Endothelial cell (in vitro differentiated cells): ENCODE results near the gene SLC1A5. TPM values are rescaled to one million over a fixed set of nuclear protein-coding genes. Genes with fewer than 3 reads are reported as not detected.

Source experiments
- DNase-seq: peaks from one replicate; pipeline ENCODE4 v3.0.0; 2021; ENCODE audit warnings: low spot score
- H3K27ac Mint-ChIP-seq: one replicate; pipeline ENCODE4 v1.8.0; 2021; ENCODE audit warnings: mixed read lengths, inconsistent platforms; ENCODE audit not compliant: unreplicated experiment
- H3K27me3 Mint-ChIP-seq: one replicate; pipeline ENCODE4 v1.8.0; 2021; ENCODE audit warnings: mild to moderate bottlenecking, moderate library complexity, mixed read lengths, inconsistent platforms; ENCODE audit not compliant: unreplicated experiment
- H3K36me3 Mint-ChIP-seq: one replicate; pipeline ENCODE4 v1.8.0; 2021; ENCODE audit warnings: mild to moderate bottlenecking, low read depth, mixed read lengths, inconsistent platforms; ENCODE audit not compliant: unreplicated experiment
- H3K4me1 Mint-ChIP-seq: one replicate; pipeline ENCODE4 v1.8.0; 2021; ENCODE audit warnings: mild to moderate bottlenecking, mixed read lengths, inconsistent platforms; ENCODE audit not compliant: unreplicated experiment
- H3K4me3 Mint-ChIP-seq: one replicate; pipeline ENCODE4 v1.8.0; 2021; ENCODE audit warnings: mild to moderate bottlenecking, mixed read lengths, inconsistent platforms; ENCODE audit not compliant: unreplicated experiment
- H3K9me3 Mint-ChIP-seq: one replicate; pipeline ENCODE4 v1.8.0; 2021; ENCODE audit warnings: mixed read lengths, inconsistent platforms; ENCODE audit not compliant: unreplicated experiment
- total RNA-seq: library from RNA; stranded (reverse); fragmentation: NEBNext Ultra II Directional; extraction: Animal tissue kit (Norgen Biotek cat#: 25700); gene quantifications from one replicate; pipeline ENCODE4 v1.2.1, GENCODE V29; 2021; ENCODE audit not compliant: unreplicated experiment
- TF ChIP-seq, protein P1 (sequence below): fragments of 200-600 bp; sonication (generic); IDR thresholded peaks from one replicate; pipeline ENCODE4 v1.5.0; 2021; ENCODE audit warnings: antibody characterized with exemption; ENCODE audit not compliant: unreplicated experiment

SLC1A5 gene
- total RNA-seq, 1 donor from 2014 or later = 62.6 TPM

DNA sequence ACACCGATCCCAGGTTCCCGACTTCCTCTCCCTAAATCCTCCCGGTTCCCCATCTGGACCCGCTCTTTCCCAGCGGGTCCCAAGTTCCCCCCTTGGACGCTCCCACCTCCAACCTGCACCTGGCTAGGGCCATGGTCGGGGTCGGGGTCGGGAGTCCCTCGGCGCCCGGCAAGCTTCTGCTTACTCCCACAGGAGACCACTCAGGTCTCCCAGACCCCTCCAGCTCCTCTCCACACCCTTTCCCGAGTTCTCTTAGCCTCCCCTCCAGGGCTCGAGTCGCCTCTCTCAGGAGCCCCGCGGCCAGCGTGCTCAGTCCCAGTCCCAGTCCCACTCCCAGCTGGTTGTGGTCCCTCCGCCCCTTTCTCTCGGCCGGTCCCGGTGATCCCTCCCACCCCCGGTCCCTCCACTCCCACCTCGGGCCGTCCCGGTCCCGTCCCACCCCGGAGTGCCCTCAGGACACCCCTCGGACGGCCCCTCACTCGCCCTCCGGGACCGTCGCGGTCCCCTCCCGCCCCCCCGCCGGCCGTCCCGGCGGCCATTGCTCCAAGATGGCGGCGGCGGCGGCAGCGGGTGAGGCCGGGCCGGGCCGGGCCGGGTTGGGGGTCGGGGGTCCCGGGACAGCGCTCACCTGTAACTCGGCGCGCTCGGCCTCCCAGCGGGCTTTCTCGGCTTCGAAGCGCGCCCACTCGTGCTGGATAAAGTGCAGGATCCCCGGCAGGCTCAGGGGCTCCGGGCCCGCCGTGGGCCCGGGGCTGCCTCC is 42.7 kb downstream of the SLC1A5 start, which contains the start of gene FKRP:
Gene FKRP, plus strand, starts transcription at position 537 of the 760 bp plus-strand sequence. CDS start 9,394 bp downstream, outside the sequence.
- DNase-seq = peak; percentile 38
- H3K27ac Mint-ChIP-seq = peak within 1 kb of the TSS; percentile 86
- H3K4me1 Mint-ChIP-seq = peaks cover 29% of the 10 kb centered on the region
- peaks cover 15% of the 10 kb centered on the region for H3K27me3 Mint-ChIP-seq
- TF ChIP-seq, protein P1, sequence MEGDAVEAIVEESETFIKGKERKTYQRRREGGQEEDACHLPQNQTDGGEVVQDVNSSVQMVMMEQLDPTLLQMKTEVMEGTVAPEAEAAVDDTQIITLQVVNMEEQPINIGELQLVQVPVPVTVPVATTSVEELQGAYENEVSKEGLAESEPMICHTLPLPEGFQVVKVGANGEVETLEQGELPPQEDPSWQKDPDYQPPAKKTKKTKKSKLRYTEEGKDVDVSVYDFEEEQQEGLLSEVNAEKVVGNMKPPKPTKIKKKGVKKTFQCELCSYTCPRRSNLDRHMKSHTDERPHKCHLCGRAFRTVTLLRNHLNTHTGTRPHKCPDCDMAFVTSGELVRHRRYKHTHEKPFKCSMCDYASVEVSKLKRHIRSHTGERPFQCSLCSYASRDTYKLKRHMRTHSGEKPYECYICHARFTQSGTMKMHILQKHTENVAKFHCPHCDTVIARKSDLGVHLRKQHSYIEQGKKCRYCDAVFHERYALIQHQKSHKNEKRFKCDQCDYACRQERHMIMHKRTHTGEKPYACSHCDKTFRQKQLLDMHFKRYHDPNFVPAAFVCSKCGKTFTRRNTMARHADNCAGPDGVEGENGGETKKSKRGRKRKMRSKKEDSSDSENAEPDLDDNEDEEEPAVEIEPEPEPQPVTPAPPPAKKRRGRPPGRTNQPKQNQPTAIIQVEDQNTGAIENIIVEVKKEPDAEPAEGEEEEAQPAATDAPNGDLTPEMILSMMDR = no peak
- peaks cover 4% of the 10 kb centered on the region for H3K36me3 Mint-ChIP-seq
- no peaks in the 10 kb centered on the region for H3K9me3 Mint-ChIP-seq
- peak within 1 kb of the TSS; percentile 99 for H3K4me3 Mint-ChIP-seq

DNA sequence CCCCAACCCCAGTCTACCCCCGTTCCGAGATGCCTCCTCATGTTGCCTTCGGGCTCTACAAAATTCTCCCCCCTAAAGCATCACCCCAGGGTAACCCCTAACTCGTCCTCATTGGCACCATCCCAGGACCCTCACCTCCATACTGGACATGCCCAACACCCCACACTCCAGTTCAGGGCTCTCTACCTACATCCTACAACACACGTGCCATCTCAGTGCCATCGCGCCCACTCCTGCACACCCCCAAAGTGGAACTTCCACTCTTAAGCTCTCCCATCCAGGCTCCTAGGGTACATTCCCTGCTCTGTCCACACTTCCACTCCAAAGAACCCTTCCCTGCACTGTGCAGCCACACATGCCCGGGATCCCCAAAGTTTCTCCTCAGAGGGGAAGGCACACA is 43.4 kb downstream of the SLC1A5 start:
- no peak for DNase-seq
- TF ChIP-seq, protein P1 = no peak
- H3K4me3 Mint-ChIP-seq = peak overlapping the region; percentile 99
- peaks cover 4% of the 10 kb centered on the region for H3K36me3 Mint-ChIP-seq
- H3K4me1 Mint-ChIP-seq = peaks cover 29% of the 10 kb centered on the region
- peaks cover 15% of the 10 kb centered on the region for H3K27me3 Mint-ChIP-seq
- peak overlapping the region; percentile 83 for H3K27ac Mint-ChIP-seq
- no peaks in the 10 kb centered on the region for H3K9me3 Mint-ChIP-seq

DNA sequence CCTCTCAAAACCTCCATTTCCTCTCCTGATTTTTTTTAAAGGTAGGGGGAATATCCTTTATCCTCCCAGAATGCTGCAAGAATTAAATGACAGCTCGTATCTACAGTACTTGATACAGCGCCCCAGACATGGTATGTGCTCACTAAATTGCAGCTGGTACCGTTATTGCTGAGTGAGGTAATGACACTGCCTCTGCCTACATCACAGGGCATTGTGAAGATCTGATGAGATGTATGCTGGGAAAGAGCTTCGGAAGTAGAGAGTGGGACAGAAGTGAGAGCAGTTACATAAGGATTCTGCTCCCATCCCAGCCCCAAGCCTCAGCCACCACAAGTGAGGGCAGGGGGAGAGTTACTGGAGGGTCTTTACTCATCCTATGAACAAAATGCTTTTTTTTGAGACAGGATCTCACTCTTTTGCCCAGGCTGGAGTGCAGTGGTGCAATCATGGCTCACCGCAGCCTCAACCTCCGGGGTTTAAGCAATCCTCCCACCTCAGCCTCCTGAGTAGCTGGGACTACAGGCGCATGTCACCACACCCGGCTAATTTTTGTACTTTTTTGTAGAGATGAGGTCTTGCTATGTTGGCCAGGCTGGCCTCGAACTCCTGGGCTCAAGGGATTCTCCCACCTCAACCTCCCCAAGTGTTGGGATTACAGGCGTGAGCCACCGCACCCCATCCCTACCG is 44.2 kb downstream of the SLC1A5 start:
- H3K27me3 Mint-ChIP-seq = peaks cover 17% of the 10 kb centered on the region
- TF ChIP-seq, protein P1 = no peak
- no peak overlapping the region for H3K27ac Mint-ChIP-seq
- no peaks in the 10 kb centered on the region for H3K9me3 Mint-ChIP-seq
- peaks cover 29% of the 10 kb centered on the region for H3K4me1 Mint-ChIP-seq
- DNase-seq = no peak
- H3K36me3 Mint-ChIP-seq = peaks cover 10% of the 10 kb centered on the region
- peak overlapping the region; percentile 99 for H3K4me3 Mint-ChIP-seq

DNA sequence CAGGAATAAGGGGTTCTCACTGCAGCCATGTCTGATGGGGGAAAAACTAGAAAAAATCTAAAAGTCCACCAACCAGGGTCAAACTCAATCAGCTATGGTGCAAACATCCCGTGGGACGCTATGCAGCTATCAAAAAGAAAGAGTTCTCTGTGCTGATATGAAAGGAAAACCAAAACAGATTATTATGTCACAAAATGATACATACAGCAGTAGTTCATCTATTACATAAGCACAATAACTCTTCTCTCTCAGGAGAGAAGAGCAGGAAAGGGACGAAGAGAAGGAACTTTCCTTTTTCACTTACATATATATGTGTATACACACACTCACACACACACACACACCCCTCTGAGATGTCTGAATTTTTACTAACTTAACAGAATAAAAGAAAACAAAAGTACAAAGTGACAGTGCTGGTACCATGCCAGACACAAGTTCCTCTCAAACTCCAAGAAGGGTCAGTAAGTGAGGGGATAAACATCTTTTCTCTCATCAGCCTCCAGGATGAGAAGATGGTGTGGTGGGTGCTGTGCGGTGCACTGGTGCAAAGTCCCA is 45.4 kb downstream of the SLC1A5 start:
- H3K27ac Mint-ChIP-seq = peak overlapping the region; percentile 8
- DNase-seq = no peak
- H3K27me3 Mint-ChIP-seq = peaks cover 15% of the 10 kb centered on the region
- H3K4me1 Mint-ChIP-seq = peaks cover 29% of the 10 kb centered on the region
- TF ChIP-seq, protein P1 = no peak
- peak overlapping the region; percentile 19 for H3K4me3 Mint-ChIP-seq
- no peaks in the 10 kb centered on the region for H3K9me3 Mint-ChIP-seq
- H3K36me3 Mint-ChIP-seq = peaks cover 12% of the 10 kb centered on the region

DNA sequence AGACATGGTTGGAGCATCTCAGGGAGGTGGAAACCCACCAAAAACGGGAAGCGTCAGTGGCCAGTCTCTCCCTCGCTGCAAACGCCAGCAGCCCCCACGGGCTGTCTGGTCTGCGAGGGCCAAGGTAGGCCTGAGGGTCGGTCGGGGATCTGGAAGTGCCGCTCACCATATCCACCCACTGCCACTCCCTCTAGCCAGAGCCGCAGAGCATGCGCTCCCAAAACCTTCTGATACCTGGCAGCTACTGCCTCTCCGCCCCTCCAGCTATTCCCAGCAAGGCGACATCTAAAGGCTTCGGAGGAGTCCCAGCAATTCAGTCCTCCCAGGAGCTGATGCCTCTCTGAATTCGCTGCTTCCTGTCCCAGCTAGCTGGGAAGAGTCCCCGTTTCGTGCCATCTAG is 46.9 kb downstream of the SLC1A5 start:
- H3K4me1 Mint-ChIP-seq = peaks cover 29% of the 10 kb centered on the region
- peak overlapping the region; percentile 33 for H3K4me3 Mint-ChIP-seq
- no peak for DNase-seq
- H3K27ac Mint-ChIP-seq = peak overlapping the region; percentile 30
- H3K36me3 Mint-ChIP-seq = peaks cover 14% of the 10 kb centered on the region
- TF ChIP-seq, protein P1 = no peak
- H3K27me3 Mint-ChIP-seq = peaks cover 12% of the 10 kb centered on the region
- no peaks in the 10 kb centered on the region for H3K9me3 Mint-ChIP-seq
